ENCODE data around the gene NTN5. TPM values are rescaled to one million over a fixed set of nuclear protein-coding genes. Genes with fewer than 3 reads are reported as not detected.

Gene NTN5
- total RNA-seq, 2 donors from 2014 or later: 0.32 TPM; not detected in 1

GRCh38 chr19:48617146-48617937 lies 55.5 kb downstream of the NTN5 start:
- H3K4me1 ChIP-seq: peaks cover 17% of the 10 kb centered on the region
- no peaks in the 10 kb centered on the region for H3K27me3 ChIP-seq
- intact Hi-C loops (cut with DNase I): loop anchor here (10.0 kb wide), 1 partner anchor 293 kb away; the partner anchor contains the start of gene EMP3
- H3K27ac ChIP-seq: peak overlapping the region; percentile 93
- H3K9ac ChIP-seq (ENCODE audit: low read depth in 2 of 2, low read length in 2 of 2): peak overlapping the region; percentile 60 to 100
- H3K4me3 ChIP-seq: peak overlapping the region; percentile 88
- peaks cover 4% of the 10 kb centered on the region for H3K36me3 ChIP-seq
- no peak for TF ChIP-seq CTCF (IDR thresholded peaks at IDR 0.05)
- peak; percentile 41 for DNase-seq
- H3K9me3 ChIP-seq: no peaks in the 10 kb centered on the region

DNA sequence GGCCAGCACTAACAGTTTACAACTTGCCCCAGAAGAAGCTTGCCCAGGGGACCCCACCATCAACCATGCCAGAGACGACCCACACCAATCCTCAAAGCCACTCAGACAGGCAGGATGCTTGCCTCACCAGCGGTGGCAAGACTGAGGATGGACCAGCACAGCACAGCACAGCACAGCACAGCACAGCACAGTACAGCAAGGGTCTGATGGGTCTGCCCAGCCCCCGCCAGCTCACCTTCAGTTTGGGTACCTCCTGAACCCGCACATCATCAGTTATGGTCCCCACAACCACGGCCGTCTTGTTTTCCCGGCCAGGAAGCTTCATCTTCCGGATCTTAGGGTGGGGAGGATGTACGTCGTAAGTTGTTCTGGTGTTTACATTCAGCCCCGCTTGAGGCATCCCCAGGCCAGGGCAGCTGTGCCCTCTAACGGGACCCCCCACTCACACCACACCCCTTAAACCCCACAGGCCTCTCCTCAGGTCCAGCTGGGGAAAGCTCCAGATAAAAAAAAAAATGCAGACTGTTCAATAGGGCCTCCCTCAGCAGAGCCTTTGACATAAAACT lies 56.2 kb downstream of the NTN5 start:
- Histone ChIP-seq H3K36me3 (peaks cover 4% of the 10 kb centered on the region), H3K9me3 (no peaks in the 10 kb centered on the region), H3K9ac (ENCODE audit: low read depth in 2 of 2, low read length in 2 of 2) (peak overlapping the region; percentile 45 to 100), H3K4me1 (peaks cover 17% of the 10 kb centered on the region), H3K4me3 (peak overlapping the region; percentile 7), H3K27me3 (no peaks in the 10 kb centered on the region), H3K27ac (peak overlapping the region; percentile 93)
- intact Hi-C loops (cut with DNase I): loop anchor here (10.0 kb wide), 1 partner anchor 292 kb away; the partner anchor contains the start of gene EMP3
- DNase-seq: peak; percentile 40
- no peak for TF ChIP-seq CTCF (IDR thresholded peaks at IDR 0.05)

DNA sequence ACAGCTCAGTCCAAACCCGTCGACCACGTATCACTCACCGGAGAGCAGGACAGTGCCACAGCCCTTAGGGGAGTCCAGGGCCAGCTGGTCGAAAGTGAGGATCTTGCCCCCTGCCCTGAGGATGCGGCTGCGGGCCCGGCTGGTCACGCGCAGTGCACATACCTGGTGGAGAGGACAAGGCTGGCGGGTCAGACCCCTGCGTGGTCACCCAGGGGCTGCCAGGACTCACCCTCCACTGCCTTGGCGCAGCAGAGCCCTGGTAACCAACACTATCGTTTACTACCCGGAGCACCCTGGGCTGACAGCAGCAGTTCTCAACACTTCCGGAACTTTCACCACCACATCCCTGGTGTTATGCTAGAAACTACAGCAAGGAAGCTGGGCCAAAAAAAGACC lies 56.8 kb downstream of the NTN5 start:
- Histone ChIP-seq H3K4me3 (no peak overlapping the region), H3K4me1 (peaks cover 17% of the 10 kb centered on the region), H3K36me3 (peaks cover 4% of the 10 kb centered on the region), H3K27ac (peak overlapping the region; percentile 93), H3K9ac (ENCODE audit: low read depth in 2 of 2, low read length in 2 of 2) (peak overlapping the region; percentile 45 to 100), H3K9me3 (no peaks in the 10 kb centered on the region), H3K27me3 (no peaks in the 10 kb centered on the region)
- DNase-seq: peak; percentile 33
- TF ChIP-seq CTCF (IDR thresholded peaks at IDR 0.05): no peak
- intact Hi-C loops (cut with DNase I): loop anchor here (10.0 kb wide), 1 partner anchor 291 kb away; the partner anchor contains the start of gene EMP3

DNA sequence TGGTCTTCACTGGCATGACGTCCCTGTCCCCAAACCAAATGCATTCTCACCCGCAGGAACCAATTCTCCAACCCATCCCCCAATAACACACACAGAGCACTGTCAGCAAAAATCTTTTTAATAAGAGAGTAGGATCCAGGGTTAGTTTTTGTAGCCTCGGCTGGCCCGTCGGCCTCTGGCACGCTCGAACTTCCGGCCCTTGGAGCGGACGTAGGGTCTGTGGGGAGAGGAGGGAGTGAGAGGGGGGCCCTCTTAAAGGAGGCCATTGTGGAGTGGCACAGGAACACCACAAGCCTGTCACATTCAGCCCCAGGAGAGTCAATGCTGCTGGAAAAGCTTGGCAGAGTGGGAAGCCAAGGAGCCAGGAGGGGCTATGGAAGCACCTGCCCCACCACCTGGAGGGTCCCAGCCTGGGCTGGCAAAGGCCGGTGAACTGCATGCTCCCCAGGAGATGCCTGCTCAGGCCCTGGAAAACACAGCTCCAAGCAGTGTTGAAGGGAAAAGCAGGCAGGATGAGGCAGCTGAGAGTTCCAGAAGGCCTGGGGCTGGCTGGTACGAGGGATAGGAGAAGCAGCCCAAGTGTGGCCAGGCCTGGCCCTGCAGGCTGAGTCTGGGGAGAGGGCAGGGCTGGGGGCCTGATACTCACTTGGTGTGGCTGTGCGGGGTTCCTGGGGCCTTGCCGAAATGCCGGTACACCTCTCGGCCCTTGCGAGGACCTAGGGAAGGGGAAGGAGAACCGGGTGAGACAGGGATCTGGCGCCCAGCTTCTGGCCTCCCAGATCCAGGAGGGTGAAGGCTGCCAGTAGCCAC lies 57.4 kb downstream of the NTN5 start:
- Histone ChIP-seq H3K9ac (ENCODE audit: low read depth in 2 of 2, low read length in 2 of 2) (peak overlapping the region; percentile 45 to 100), H3K27ac (peak overlapping the region; percentile 93), H3K27me3 (no peaks in the 10 kb centered on the region), H3K9me3 (no peaks in the 10 kb centered on the region), H3K36me3 (peaks cover 4% of the 10 kb centered on the region), H3K4me1 (peaks cover 17% of the 10 kb centered on the region), H3K4me3 (no peak overlapping the region)
- intact Hi-C loops (cut with DNase I): loop anchor here (10.0 kb wide), 1 partner anchor 291 kb away; the partner anchor contains the start of gene EMP3
- no peak for TF ChIP-seq CTCF (IDR thresholded peaks at IDR 0.05)
- DNase-seq: peak; percentile 34

Data from colonic mucosa (tissue), 4 donors.